Measurements from ENCODE around the gene HTR4.
"Not testable (repeated sequence)": the region's sequence is repeated elsewhere in the genome, so short reads cannot be mapped to it uniquely, and the experiment has no call there.

The HTR4 gene, protein sequence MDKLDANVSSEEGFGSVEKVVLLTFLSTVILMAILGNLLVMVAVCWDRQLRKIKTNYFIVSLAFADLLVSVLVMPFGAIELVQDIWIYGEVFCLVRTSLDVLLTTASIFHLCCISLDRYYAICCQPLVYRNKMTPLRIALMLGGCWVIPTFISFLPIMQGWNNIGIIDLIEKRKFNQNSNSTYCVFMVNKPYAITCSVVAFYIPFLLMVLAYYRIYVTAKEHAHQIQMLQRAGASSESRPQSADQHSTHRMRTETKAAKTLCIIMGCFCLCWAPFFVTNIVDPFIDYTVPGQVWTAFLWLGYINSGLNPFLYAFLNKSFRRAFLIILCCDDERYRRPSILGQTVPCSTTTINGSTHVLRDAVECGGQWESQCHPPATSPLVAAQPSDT

DNA sequence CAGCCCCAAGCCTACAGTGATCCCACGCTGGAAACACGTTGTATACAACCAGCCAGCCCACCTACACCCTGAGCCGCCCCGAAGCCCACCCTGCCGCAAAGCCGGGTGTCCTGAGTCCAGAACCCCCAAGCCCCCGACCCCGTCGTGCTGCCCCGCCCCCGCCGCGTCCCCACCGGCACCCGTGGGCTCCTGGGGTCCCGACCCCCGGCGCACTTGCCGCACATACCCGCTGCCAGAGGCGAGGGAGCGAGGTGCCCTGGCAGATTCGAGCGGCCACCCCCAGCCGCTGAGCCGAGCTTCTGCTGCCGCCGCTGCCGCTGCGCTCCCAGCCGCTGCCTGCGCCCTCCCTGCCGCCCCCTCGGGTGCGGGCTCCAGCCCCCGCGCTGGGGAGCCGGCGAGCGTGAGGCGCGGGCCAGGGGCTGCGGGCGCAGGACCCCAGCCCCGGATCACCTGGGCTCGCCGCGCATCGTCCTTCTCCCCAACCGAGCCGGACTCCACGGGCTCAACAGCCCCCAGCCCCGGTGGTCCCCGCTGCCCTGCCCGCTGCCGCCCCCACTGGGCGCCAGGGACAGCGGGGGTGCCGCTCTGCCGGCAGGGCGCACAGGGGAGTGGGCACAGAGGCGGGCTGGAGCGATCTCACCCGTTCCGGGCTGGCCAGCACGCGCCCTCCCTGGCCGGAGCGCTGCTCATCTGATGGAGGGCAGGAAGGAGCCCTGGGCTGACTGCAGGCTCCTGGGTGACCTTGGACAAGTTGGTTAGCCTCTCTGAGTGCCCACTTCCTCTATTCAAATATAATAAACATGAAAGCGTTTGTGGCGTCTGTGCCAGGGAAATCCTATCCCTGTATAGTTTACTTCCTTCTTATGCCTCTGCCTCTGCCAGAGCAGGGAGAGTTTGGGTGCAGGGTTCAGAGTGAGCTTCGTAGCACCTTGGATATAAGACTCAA lies at the start of gene HTR4:
Gene HTR4, minus strand, starts transcription at position 692 of the 946 bp plus-strand sequence. CDS start 17,513 bp downstream, outside the sequence.
- DNase-seq (ENCODE audit: low read depth, low spot score), result peak; percentile 4

DNA sequence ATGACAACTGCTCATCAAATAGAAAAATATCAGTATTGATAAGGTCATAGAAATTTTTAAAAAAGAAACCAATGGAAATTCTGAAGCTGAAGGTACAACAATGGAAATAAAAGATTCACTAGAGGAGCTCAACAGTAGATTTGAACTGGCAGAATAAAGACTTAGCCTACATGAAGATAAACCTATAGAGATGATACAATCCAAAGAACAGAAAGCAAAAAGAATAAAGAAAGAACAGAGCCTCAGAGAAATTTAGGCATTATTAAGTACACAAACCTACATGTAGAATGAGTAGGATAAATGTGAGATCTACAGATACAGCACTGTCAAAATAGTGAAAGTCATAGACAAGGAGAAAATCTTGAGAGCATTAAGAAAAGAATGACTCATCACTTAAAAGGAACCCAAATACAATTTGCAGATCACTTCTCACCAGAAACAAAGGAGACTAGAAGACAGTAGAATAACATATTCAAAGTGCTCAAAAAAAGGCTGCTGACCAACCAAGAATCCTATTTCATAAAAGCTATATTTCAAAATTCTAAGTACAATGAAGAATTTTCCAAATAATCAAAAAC lies 47.8 kb upstream of the HTR4 start:
- no peak for DNase-seq (ENCODE audit: low read depth, low spot score)

DNA sequence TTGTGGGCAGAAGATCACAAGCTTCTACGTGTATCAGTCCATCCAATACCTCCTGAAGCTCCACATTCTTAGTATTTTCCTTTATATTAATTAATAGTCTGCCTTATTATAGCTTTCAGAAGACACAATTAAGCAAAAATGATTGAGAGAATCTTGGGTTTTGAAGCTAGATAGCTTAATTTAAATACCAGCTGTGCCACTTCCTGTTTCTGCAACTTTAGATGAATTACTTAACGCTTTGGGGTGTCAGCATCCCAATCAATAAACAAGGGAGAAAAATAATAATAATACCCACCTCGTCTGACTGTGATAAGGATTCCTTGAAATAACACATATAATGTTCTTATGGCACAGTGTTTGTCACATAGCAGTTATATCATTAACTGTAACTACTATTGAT lies 44.7 kb upstream of the HTR4 start:
- DNase-seq (ENCODE audit: low read depth, low spot score), result no peak

DNA sequence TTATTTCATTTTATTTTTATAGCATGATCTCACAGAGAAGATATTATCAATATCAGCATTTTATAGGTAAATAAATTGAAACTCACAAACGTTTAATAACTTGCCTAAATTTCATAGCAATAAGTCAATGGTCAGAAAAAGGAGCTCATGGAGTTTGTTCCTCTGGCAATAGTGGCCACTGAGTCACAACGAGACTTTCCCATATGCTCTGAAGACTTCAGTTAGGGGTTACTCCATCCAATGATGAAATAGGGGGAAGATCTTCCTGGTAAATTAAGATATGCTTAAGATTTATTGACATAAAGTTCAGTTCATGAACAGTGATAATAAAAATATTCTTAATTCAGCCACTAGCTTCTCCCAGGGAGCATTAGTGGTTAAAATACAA lies 43.5 kb upstream of the HTR4 start:
- DNase-seq (ENCODE audit: low read depth, low spot score), result no peak

DNA sequence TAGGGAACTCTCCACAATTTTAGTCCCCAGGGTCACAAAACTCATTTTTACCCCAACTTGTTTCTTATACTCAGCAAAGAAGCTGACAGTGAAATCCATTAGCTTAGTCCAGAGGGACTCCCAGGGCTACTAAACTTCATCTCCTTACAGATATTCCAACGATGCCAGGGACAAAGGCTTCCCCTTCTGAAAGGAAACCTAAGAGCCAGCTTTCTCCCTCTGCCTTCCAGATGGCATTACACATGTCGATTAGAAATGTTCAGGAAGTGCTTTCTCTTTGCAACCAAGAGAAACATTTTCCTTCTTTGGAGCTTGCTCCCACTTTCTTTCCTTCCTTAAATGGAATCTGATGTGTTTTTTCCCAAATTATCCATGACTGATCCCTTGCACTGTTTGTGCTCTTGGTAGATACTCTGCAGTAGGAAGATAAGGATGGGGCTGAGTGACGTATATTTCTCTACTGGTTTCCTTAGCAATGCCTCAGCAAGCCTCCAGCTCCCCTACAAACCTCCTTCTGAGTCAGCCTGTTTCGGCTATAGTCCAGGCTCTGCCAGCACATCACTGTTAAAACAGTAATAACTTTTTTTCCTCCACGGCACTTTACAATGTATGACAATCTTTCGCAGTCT lies 43.0 kb upstream of the HTR4 start:
- DNase-seq (ENCODE audit: low read depth, low spot score), result peak; percentile 20

DNA sequence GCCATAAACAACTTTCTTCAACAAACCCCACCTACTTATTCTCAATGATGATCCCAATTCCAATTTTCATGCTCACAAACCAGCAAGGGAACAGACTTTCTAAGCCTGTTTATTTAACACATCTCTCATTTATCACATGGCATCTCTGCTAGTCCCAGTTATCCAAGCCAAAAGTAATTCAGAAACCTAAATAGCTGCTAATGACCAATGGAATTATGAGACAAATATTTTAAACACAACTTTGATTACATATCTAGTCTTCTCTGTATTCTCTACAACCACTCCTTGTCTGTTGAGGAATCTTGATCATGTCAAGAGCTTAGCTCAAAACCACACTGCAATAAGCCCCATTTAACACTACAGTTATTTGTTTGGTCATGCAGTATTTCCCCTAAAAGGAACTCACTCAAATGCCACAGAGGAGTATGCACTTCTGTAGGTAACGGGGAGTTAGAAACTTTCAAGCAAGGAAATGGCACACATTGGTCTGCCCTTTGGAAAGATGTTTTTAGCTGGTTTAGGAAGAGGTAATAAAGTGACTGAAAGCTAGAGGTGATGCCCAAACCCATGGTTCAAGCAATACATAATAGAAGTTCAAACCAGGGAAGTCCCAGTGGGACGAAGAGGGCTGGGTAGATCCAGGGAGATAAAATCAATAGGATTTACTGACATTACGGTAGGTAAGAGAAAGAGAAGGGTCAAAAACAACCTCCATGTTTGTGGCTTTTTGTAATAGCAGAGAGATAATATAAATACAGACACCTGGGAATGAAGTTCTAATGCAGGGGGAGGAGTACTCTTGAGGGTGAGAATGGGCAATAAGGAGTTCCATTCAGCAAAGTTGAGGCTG lies 42.1 kb upstream of the HTR4 start:
- no peak for DNase-seq (ENCODE audit: low read depth, low spot score)

DNA sequence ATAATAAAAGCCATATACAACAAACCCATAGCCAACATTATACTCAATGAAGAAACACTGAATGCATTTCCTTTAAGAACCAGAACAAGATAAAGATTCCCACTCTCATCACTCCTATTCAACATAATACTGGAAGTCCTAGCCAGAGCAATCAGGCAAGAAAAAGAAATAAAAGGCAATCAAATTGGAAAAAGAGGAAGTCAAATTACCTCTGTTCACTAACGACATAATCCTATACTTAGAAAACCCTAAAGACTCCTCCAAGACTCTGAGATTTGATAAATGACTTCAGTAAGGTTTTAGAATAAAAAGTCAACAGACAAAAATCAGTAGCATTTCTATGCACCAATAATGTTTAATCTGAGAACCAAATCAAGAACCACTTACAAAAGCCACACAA lies 36.6 kb upstream of the HTR4 start:
- DNase-seq (ENCODE audit: low read depth, low spot score), result no peak

DNA sequence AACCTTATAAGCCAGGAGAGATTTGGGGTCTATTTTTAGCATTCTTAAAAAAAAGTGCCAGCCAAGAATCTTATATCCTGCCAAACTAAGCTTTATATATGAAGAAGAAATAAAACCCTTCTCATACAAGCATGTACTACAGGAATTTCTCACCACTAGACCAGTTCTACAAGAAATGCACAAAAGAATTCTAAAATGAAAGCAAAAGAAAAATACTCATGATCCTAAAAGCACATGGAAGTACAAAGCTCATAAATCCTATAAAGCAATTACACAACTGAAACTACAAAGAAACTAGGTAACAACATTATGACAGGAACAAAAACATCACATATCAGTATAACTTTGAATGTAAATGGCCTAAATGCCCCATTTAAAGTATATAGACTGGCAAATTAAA lies 34.5 kb upstream of the HTR4 start:
- no peak for DNase-seq (ENCODE audit: low read depth, low spot score)

DNA sequence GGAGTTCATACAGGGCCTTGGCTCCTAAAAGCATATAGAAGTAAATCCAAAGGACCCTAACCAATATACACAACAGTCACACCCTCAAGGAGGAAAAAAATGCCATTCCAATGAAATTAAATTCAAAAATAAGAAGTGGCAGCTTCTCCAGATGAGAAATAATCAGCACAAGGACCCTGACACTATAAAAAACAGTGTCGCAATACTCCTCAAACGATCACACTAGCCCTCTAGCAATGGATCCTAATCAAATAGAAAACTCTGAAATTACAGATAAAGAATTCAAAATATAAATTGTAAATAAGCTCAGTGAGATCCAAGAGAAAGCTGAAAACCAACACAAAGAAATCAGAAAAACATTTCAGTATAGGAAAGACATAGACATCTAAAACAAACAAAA lies 33.5 kb upstream of the HTR4 start:
- no peak for DNase-seq (ENCODE audit: low read depth, low spot score)

DNA sequence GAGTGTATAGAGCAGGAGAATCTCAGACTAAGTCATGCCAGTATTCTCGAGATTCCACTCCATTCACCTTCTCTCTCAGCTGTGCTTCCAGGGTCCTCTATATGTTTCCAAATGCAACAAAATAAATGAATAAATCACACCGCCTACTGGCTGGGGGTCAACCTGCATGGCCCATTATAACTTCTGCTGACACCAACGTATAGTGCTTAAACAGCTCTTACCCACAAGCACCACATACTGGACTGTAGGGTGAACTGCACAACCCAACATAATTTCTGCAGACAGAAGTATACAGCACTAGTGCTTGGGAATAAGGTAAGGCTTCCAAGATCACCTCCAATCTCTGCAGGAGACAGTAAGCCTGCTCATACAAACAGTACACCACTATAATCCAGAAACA lies 33.1 kb upstream of the HTR4 start:
- no peak for DNase-seq (ENCODE audit: low read depth, low spot score)

DNA sequence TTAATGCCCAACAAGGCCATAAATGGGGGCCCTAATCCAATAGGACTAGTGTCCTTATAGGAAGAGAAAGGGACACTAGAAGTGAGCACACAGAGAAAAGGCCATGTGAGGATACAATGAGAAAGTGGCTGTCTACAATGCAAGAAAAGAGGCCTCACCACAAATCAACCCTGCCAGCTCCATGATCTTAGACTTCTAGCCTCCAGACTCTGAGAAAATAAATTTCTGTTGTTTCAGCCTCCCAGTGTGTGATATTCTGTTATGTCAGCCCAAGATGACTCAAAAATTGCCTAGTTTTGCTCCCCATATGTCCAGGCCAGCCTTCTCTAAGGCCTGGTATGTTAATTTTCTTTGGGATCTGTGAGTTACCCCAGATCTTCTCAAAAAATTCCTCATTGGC lies 32.3 kb upstream of the HTR4 start:
- DNase-seq (ENCODE audit: low read depth, low spot score), result no peak

DNA sequence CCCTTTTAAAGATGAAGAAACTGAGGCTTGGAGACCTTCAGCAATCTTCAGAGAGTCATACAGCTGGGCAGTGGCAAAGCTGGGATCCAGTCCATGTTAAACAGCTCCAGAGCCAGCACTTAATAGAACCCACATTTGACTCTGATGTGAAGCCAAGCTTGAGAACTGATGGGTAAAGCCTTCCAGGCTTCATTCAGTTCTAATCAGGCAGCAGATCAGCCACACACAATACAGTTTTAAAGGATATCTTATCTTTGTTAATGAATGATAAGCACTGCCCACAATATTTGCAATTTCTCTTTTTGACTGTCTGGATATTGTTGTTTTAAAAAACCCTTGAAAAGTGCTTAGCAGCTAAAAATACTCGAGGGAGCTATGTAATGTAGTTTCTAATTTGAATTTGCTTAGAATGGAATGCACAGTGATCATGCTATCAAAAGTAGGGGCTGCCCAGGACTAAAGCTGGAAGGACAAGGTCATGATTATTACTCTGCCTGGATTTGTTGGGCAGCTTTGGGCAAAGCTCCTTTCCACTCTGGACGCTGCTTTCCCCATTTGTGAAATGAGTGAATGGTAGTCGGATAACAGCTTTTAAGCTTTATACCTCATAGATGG lies 31.3 kb upstream of the HTR4 start:
- peak; percentile 67 for DNase-seq (ENCODE audit: low read depth, low spot score)

DNA sequence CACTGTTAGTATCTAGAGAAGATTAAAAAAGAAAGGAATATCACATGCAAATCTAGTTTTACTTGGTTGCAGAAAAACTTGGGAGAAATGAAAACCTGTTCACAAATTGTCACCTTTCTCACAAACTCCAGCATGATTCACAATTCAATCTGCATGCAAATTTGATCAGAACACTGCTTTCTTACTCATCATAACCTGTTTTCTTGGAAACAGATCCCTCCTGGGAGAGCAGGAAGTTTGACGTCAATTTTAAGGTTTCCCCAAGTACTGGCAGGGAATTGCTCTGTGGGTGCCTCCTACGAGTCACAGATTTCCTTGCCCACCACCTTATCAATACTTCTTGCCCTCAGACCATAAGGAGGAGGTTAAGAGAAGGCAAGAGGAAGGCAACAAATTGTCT lies 30.2 kb upstream of the HTR4 start:
- no peak for DNase-seq (ENCODE audit: low read depth, low spot score)

DNA sequence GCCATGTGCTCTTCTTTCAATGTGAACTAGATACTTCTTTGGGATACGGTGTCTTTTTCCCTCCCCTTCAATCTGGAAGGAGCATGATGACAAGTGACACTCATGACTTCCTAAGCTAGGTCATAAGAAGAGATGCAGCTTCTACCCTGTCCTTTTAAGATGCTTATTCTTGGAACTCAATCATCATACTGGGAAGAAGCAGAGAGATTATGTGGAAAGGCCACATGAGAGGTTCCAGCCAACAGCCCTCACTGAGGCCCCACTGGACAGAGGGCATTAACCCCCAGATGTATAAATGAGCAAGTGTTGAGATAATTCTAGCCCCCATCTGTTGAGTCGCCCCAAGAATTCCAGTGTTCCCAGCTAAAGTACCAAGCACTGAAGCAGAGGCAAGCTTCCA lies 29.3 kb upstream of the HTR4 start:
- DNase-seq (ENCODE audit: low read depth, low spot score), result no peak

DNA sequence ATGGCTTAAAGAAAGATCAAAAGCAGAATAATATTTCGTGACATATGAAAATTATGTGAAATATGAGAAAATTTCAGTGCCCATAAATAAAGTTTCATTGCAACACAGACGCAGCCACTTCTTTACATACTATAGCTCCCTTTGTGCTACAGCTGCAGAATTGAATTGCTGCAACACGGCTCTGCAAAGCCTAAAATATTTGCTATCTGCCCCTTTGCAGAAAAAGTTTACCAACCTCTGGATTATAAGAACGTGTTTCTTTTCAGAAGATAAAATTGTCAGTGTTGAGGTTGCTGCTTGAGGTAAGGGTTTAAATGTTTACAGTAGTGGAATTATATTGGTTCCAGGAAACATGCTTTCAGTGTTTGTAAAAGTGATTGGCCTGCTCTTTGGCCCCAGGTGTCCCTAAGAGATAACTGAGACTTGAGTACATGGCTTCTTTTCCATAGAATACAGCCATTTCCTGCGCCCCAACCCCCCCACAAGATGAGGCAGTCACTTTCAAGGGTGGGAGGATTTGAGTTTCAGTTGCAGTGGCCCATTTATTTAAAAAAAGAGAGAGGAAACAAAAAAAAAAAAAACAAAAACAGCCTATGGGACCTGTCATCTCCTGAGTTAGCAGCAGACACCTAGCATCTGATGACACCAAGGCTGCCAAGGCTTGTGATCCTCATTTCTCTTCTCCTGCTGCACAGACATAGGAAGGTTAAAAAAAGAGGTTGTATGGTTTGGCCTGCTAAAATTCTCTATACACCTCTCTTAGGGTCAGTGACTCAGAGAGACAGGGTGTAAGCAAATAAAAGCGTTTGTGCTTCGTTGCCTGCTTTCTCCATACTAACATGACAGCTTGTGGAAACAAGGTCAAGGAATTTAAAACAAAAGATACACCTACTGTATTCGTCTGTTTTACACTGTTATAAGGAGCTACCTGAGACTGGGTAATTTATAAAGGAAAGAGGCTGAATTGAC lies 28.0 kb upstream of the HTR4 start:
- DNase-seq (ENCODE audit: low read depth, low spot score), result no peak

DNA sequence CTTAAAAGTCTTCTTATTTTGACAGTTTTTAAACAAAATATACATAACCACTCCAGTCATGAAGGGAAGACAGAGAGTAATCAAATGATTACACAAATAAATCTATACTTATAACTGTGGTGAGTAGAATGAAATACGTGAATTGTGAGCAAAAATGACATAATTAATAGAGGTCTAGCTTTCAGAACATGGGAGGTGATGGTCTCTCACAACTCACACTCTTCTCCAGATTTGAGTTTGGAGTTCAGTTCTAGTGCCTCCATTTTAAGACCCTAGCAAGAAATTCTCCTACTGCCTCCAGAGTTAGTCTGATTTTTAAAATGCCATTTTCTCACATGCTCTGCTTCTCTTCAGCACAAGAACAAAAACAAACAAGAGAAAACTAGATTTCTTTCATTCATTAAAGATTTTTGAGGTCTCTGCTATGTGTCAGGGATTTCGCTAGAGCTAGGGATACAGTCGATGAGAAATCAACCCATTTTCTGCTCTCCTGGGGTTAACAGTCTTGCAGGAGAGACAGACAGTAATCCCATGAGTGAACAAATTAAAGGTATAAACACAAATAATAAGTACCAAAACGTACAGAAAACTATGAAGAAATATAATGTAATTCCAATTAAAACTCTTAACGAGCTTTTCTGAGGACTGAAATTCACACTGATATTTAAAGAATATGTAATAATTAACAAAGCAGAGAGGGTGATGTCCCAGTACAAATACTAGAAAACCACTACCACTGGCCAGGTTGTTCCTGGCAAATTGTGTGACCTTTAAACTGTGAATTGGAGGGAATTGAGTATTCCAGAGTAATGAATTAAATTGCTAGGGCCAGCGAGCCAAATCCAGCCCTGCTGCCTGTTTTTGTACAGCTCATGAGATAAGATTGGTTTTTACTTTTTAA lies 27.1 kb upstream of the HTR4 start:
- DNase-seq (ENCODE audit: low read depth, low spot score), result no peak

DNA sequence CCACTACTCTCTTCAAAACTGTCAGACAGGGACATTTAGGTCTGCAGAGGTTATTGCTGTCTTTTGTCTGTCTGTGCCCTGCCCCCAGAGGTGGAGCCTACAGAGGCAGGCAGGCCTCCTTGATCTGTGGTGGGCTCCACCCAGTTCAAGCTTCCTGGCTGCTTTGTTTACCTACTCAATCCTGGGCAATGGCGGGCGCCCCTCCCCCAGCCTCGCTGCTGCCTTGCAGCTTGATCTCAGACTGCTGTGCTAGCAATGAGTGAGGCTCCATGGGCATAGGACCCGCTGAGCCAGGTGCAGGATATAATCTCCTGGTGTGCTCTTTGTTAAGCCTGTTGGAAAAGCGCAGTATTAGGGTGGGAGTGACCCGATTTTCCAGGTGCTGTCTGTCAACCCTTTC lies 19.4 kb upstream of the HTR4 start:
- DNase-seq (ENCODE audit: low read depth, low spot score), result not testable (repeated sequence)

DNA sequence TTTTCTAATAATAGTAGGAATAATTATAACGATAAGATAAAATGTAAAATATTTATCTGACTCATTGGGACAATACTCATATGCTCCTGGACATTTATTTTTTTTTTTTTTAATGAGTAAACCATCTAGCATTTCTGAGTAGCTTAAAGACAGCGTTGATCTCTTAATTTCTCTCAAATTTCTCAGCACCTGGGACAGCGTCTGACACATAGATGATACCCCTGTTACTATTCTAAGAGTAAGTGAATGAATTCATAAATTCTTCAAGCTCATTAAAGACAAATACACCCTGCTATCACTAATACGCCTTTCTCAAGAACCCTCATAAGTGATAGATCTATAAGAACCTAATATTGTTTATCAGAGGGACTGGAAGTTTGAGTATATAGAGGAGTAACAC lies 12.0 kb upstream of the HTR4 start:
- DNase-seq (ENCODE audit: low read depth, low spot score), result no peak

Data from astrocyte of the hippocampus (primary cell).